HG02938 (cell line): Measurements from ENCODE around the gene LIN52.

Experiments
- ATAC-seq: cut with Tn5 transposase; IDR thresholded peaks from one replicate; pipeline ENCODE4 v1.9.1; 2021; ENCODE audit warnings: mild to moderate bottlenecking, moderate library complexity; ENCODE audit not compliant: unreplicated experiment

The LIN52 gene

DNA sequence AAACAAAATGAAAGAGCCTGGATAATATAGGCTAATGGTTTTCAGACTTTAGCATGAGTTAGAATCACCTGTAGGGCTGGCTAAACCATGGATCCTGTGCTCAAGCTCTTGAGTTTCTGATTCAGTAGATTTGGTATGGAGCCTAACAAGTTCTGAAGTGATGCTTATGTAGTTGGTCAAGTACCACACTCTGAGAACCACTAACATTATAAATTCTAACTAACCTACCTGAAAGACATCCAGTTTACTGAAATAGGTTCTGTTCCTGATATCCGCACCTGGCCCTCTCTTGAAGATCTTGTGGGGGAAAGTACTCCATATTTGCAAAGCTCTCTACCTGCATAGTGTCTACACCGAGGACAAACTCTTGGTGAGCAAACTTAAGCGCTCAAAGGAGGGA, 95.1 kb downstream of the LIN52 start:
- ATAC-seq: no peak

DNA sequence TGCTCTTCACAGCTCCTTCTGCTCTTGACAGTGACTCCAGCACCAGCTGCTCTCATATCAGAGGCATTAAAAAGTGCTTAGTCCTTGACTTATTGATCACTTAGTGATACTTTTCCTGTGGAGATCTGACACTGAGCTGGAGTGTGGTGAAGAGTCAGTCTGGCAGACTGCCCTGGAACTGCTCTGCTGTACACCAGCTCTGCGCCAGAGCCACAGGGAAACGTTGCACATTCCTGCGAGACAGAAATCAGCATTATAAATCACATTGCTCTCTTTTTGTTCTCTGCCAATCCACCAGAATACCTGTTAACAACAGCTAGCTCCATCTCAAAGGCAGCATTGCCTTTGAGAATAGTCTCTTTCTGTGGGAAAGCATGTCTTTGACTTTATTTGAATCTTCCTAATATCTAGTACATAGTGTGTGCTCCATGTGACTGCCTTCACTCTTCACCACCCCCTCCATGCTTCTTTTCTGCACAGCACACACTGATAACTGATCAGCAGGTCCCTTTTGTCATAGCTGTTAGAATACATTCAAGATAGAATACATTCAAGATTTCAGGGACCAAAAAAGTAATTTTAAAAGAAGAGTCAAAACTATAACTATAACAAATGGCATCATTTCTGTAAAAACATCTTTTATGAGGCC, 106.3 kb downstream of the LIN52 start:
- ATAC-seq: no peak

DNA sequence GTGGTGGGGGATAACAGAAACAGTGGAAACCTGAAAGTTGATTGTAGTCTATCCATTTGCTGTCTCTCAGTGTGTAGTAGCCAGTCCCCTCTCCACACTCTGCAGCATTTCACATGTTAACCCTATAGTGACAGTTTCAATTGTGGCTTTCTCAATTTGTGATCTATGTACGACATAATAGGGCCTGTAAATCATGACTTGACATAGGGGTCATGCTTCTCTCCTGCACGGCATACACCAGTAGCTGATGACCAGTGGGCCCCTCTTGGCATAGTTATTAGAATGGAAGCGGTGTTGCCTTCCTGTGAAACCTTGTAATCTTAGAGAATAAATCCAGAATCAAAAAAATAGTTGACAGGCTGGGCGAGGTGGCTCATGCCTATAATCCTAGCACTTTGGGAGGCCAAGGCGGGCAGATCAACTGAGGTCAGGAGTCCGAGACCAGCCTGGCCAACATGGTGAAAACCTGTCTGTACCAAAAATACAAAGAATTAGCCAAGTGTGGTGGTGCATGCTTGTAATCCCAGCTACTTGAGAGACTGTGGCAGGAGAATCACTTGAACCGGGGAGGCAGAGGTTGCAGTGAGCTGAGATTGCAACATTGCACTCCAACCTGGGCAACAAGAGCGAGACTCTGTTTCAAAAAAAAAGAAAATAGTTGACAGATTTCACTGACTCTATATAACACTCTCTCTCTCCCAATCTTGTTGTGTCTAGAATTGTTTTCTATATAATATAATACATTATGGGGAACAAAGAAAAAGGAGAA, 109.9 kb downstream of the LIN52 start:
- ATAC-seq: no peak

DNA sequence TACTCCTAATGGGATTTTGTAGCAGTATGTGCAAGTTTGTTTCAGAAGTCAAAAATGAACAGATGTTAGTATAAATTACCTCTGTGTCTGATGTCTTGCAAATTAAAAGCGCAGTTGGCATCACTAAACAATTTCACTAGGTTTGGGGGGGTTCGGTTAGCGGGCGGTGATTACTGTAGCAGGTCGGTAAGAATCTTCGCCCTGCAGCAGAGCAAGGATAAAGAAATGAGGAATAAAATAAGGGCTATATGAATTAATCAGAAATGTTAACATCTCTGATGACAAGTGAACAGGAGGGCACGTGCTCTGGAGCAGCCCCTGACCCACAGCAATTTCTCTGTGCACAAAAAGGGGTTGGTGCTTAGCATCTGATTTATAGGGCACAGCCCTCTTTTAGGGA, 110.9 kb downstream of the LIN52 start:
- ATAC-seq: no peak

DNA sequence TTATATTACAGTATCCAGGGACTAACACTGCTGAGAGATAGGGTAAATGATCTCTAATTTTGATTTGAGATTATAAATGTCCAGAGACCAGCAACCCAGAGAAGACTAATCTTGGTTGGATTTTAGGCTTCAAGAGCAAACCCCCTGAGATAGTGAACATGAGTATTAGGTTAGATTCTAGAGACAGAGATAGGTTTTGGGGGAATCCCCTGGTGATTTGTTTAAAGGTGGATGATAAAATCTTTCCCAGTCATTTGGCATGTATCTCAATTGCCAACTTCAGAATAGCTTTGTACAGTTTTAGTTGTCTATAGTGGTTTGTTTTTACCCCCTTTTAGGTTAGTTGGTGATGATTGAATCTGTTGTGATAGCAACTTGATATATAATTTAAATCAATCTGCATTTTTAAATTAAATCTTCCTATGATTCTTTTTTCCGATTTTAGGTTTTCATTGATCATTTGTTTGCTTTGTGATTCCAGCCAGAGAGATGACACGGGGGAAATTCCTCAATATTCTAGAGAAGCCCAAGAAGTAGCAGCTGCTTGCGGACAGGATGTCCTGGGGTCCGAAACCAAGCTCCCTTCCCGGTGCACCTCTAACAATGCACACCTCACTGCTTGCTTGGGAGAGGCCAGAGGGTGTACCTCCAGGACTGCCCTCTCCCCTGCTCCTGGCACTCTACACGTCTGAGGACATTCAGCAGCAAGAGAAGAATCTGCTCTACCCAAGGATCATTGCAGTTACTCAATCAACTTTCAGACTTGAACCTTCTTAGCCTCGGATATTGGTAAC, 113.9 kb downstream of the LIN52 start:
- no peak for ATAC-seq

DNA sequence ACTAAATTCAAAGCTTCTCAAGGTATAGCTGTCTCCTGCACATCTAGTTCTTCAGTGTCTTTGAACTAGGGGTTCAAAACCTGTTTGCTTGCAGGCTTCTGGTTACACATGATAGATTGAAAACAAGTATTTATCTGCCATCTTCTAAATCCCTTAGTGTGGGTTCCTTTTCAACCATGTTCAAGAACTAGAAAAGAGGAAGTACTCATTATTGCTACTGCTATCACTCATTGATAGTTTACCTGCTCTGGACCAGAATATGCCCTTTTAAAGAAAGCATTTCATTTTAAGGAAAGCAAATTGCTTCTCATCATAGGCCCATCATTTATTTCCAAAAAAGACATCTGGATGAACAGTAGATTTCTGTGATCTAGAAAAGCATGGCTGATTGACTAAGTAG, 117.4 kb downstream of the LIN52 start:
- no peak for ATAC-seq

DNA sequence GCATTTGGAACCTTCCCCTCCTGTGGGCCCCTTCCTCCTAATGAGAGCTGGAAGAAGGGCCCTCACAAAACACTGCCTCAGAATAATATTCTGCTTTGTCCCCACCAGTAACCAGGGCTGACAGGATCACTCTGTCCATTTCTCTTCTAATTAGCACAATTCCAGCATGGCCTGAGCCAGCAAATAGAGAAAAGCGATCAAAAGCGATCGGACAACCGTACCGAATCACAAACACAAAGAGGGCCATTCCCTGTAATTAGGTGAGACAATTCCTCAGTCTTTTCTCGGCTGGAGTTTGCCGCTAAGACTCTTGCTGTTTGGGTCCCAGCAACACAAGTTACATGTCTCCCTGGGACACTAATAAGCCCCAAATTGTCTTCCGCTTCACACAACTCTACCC, 118.9 kb downstream of the LIN52 start:
- no peak for ATAC-seq

DNA sequence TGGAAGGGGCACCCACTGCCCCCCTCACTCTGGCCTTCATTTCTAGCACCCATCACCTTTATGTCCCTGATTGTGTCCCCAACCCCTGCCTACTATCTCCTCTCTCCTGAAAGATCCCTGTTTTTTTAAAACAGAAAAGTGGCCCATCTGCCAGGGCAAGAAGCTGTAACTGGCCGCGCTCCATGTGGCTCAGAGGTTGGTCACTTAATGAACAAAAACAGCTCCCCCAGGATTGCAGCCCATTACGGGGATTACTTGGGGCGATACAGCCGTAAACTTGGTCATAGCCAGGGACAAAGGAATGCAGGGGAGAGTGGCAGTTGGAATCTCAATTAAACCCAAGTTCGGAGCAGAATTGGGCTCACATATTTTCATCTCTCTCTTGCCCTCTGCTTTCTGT, 119.7 kb downstream of the LIN52 start:
- no peak for ATAC-seq

DNA sequence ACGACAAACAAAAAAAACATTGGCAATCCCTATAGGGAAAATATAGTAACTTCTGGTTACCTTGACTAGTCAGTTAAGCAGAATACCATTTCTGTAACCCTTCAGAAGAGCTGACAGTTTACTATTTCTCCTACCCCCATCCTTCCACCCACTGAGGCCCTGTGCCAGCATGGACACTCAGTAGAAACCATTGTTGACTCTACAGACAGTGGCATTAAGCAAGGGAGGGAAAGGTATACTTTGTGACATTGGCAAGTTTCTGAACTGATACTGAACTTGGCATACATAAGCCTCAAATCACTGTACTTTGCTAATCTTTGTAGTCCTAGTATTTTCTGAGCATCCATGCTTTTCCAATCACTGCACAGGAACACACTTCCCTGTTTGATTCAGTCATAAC, 121.1 kb downstream of the LIN52 start:
- ATAC-seq: no peak

DNA sequence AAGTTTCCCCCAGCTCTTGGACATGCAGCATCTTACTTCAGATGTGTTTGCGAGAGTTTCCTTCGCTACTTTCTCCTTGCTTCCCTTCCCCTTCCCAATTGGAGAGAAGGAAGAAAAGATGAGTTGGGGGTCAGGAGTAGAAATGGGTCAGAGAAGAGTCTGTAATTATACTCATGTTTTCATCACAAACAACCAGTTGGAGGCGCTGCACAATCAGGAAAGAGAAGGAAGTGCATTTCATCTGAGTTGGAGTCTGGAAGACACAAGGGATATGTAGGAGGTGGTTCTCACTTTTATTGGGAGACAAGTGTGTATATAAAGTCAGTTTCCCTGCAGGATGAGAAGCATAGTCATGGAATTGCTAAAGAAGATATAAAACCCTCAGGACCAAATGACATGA, 123.2 kb downstream of the LIN52 start:
- no peak for ATAC-seq

DNA sequence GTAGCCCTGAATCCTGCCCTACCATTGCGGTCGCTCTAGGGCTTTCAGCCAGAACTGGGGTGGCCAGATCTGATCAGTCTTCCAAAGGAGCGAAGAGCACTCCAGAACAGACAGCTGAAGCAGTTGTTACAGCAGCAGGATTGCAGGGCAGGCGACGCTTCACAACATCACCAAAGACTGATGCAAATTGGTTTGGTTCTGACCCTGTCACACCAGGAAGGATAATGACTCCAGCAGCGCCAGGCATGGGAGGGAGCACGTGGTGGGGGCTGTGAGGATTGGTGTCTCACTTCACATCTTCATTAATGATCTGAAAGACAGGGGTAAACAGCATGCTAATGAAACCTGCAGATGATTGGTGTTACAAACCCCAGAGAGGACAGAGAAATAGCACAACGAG, 123.9 kb downstream of the LIN52 start:
- ATAC-seq: no peak

DNA sequence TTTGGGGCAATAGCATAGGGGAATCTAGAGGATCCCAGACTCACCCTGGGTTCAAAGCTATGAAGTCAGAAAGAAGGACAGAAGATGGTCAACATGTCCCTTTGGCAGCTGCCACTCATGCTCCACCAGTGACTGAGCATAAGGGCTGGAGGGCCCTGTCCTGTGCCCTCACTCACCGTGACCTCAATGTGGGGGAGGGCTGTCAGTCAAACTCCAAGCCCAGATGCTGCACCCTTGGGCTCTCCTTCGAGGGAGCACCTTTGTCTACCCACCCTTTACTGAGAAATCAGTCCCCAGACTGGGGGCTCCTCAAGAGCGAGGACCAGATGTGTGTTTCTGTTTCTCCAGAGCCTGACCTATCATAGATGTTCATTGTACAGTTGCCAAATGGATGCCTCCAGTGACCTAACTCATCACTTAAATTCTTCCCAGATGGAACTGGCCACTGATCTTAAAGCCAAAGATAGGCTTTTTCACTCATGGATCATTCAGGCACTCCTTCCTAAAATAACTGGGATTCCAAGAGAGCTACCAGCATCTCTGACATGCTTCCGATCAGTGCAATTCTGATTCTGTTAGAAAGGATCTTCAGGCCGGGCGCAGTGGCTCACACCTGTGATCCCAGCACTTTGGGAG, 127.3 kb downstream of the LIN52 start:
- no peak for ATAC-seq

DNA sequence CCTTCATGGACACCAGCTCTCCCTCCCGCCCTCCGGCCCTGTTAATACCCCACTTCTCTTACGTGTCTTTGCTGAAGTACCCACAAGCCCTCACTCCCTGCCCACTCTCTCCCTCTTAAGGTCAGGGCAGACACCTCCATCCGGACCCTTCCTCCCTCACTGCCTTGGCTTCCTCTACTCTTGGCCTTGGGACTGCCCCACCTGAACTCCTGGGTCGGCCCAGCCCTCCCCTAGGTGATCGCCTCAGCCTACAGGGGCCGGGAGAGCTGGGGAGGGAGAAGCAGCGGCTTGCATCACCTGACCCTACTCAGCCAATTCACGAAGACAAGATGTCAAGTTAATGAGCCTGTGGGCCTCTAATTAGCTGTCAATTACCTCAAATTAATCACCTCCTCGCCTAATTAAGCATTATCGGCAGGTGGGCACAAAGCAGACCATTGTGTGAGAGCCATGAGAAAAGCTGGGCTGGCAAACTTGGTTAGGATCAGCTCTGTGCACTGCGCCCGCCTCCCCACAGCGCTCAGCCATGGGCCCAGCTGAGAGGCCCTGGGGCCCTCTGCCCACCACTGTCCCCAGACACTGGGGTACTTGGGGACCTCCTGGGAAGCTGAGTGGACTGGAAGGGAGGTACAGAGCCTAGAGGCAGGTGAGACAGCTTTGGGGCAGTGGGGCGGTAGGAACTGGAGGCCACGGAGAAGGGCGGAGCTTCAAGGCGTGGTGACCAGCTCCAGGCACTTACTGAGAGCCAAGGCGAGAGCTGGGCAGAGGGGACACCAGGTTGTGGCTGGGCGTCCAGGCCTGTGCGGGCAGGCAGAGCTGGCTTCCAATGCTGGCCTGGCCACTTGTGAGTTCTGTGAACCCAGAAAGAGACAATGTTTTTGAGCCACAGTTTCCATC, 129.4 kb downstream of the LIN52 start:
- ATAC-seq: no peak

DNA sequence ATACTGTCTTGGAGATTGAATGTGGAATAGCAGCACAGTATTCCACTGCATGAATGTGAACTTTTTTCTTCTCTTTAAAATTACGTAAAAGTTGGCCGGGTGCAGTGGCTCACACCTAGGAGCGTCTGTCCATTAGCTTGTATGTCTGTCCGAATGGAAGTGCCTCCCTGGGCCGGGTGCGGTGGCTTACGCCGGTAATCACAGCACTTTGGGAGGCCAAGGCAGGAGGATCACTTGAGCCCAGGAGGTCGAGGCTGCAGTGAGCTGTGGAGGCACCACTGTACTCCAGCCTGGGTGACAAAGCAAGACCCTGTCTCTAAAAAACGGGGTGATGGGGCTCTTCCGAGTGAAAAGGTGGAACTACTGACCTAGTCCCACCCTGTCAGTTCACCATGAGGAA, 131.9 kb downstream of the LIN52 start:
- ATAC-seq: no peak

DNA sequence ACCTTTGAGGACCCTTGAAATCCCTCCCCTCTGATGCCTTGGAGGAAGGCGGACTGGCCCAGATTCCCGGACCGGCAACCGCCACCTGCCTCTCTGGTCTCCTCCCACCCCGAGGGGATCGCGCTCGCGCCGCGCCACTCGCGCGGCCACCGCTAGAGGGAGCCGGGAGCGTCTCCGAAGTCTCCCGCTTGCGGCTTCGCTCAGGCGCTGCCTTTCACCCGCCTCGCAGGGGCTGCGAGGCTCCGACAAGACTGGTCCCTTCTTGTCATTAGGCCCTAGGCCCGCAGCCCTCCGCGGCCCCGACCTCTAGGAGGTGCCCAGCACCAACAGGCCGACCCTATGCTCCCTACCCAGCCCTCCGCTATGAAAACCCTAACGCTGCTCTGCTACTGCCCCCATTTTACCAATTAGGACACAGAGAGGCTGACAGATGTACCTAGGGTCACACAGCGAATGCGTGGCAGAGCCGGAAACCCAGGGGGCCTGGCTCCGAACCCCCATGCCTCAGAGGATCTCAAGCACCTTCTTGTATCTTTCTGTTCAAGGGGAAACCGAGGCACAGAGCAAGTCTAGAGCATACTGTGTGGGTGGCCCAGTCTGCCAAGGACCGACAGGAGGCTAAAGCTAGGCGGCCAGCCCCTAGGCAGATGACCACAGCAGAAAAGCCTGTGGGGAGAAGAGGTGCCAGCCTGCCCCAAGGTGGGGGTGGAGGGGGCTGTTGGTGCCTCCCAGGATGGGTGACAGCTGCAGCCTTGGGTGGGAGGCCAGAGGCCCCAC, 133.1 kb downstream of the LIN52 start:
- ATAC-seq: no peak

DNA sequence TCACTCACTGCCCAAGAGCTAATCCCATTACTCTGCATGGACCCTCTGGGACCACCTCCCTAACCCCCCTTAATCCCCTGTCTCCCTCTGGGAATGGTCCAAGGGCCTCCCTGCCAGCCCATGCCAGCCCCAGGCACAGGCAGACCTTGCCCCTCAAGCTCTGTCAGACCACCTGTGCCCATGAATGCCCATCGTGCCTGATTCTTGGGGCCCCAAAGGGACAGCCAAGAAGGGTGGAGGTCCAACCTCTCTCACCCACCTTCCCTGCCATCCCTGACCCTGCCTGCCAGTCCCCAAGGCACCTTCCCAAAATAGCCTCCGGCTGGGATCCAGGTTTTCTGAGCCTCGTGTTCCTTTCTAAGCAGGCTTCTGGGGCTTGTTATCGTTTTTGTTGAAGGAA, 133.7 kb downstream of the LIN52 start:
- ATAC-seq: no peak

DNA sequence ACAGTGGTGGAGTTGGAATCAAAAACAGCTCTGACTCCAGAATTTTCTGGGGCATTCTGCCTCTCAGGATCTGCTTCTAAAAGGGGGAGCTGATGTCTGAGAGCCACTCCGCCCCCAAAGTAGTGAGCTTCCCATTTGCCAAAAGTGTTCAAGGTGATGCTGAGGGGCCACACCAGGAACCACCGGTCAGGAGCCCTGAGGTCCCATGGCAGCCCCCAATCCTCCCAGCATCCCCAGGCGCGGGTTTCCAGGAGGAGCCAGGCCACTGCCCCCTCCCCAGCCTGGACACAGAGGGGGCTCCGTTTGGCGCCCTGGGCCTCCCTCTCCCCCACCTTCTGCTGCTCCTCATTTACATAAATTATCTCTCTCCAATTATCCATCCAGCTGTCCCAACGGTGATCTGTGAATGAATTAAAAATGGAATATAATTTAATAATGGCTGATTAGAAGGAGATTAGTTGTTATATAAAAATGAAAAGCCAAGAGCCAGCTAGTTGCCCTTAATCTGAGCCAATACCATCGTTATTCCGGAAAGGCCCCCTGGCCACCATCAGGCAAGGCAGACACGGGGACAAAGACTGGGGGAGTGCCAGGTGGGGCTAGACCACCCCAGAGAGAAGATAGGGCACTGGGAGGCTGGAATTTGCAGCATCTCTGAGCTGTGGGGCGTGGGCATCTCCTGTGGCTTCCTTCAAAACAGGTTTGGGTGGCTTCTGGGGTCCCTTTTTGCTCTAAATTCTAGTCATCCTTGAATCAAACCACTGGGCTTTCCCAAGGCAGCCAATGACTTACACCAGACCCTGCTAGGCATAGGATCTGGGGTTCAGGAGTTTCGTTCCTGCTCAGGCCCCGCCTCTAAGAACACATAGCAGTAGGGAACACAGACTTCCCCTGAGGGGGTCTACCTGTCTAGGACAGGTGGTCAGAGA, 134.8 kb downstream of the LIN52 start:
- no peak for ATAC-seq

DNA sequence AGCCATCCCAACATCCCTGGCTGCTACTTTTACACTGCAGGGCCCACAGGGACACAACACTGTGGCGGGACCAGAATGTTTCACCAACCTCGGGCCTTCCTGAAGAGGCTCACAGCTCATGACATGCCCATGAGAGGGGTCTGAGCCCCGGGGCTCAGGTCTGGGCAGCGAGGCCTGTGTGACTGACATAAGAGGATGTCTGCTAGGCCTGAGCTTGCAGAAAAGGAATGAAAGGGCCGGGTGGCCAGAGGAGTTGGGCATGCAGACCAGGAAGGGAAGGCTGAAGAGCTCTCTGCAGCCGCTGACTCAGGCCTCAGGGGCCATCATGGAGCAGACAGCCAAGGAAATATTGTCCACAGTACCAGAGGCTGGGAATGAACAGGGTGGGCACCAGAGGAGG, 136.2 kb downstream of the LIN52 start:
- ATAC-seq: no peak

DNA sequence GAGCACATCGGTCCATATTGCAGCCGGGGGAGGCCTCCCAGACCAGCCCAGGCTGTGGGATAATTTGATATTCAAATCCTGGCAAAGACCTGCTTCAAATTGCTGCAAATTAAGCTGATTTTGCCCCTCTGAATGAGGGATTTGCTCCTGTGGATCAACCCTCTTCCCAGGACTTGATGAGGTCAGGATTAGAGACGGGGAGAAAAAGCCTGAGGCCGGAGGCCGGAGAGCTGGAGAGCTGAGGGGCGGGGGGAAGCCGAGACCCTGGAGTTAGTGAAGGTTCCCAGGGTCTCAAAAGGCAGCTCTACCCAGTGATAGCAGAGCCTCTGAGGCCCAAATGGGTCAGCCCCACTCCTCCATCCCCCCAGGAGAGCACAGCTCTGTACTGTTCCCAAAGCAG, 137.0 kb downstream of the LIN52 start:
- no peak for ATAC-seq
